Activated naive CD4-positive, alpha-beta T cell treated with Interleukin-2 at 50 U/mL for 16 hours (primary cell): ENCODE data around the gene DUOX1.
"Not testable (repeated sequence)": the region's sequence is repeated elsewhere in the genome, so short reads cannot be mapped to it uniquely, and the experiment has no call there.

Experiments
- DNase-seq: peaks from one replicate; pipeline ENCODE4 v3.0.0-alpha.2; 2020

Gene DUOX1

GRCh38 chr15:45129651-45130129 is at the start of gene DUOX1, which contains the start of gene DUOXA1:
Gene DUOX1 (plus strand): TSS chr15:45129994. CDS start chr15:45131967, 1,973 bp downstream.
Gene DUOXA1 (minus strand): TSS chr15:45129879. CDS start chr15:45123014, 6,865 bp downstream.
- peak; percentile 30 for DNase-seq

DNA sequence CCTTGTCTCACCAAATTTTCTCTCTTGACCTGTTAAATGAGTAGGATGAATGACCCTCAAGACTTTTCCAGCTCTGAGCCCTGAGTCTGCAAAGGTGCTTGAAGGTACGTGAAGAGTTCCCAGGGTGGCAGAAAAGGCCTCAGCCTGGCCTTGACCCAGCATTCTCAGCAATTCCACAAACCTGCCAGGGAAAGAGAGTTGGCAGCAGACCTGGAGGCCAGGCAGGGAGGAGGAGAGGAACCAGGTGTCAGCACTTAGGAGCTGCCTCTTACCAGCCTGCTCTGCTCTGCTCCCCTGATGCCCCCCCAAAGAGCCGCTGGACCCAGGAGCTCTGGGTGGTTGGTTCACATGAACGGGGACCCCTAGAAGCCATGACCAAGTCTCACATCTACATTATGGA is 49.2 kb upstream of the DUOX1 start:
- not testable (repeated sequence) for DNase-seq

DNA sequence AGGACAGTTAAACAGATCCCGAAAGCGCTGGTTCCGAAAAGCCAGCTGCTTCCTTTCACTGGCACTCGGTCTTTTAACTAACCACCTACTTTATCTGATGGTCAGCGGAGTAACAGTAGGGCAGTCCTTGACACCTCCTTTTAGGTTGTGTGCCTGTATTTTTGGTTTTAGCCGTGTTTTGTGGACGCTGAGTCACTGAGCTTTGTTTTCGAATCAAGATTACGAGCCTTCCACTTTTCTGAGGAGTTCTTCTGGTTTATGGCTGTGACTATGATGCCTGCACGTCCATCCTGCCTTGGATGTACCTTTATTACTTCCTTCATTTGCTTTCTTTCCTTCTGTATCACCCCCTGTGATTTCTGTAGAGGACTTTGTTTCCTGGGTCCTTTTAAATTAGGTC is 47.4 kb upstream of the DUOX1 start:
- not testable (repeated sequence) for DNase-seq

DNA sequence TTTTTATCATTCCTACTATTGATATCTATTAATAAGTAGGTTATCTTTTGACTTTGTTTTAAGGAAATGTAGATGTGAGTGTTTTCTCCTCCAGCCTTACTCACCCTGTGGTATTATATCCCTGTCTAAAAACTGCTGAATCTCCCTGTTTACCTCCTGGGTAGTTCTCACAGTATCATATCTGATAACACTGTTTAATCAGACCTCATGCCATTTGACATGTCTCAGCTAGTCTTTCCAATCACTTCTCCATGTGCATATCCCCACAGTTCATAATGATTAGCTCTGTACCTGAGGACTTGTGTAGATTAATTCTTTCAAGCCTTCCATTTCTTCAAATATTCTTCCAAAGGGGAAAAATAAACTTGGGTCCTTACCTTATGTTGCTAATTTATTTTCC is 46.6 kb upstream of the DUOX1 start:
- no peak for DNase-seq

DNA sequence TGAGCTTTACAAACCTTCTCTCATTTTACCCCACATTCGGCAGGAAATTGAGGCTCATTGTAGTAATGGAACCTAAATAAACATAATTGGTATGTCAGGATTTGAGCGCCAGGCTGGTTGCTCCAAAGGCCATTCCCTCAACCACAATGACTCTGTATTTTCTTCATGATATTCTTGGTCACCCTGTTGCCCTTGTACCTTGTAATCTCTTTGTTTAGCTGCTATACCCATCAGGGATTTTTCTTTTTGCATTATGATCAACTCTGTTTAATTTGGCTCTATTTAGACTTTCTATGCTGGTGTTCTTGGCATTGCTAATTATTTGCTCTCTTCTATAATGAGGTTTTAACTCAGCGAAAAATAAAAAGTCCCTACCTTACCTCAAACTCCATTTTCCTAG is 45.6 kb upstream of the DUOX1 start:
- DNase-seq = no peak

- no peak for DNase-seq
Observed at GRCh38 chr15:45087513-45087912, 42.3 kb upstream of the DUOX1 start.

DNA sequence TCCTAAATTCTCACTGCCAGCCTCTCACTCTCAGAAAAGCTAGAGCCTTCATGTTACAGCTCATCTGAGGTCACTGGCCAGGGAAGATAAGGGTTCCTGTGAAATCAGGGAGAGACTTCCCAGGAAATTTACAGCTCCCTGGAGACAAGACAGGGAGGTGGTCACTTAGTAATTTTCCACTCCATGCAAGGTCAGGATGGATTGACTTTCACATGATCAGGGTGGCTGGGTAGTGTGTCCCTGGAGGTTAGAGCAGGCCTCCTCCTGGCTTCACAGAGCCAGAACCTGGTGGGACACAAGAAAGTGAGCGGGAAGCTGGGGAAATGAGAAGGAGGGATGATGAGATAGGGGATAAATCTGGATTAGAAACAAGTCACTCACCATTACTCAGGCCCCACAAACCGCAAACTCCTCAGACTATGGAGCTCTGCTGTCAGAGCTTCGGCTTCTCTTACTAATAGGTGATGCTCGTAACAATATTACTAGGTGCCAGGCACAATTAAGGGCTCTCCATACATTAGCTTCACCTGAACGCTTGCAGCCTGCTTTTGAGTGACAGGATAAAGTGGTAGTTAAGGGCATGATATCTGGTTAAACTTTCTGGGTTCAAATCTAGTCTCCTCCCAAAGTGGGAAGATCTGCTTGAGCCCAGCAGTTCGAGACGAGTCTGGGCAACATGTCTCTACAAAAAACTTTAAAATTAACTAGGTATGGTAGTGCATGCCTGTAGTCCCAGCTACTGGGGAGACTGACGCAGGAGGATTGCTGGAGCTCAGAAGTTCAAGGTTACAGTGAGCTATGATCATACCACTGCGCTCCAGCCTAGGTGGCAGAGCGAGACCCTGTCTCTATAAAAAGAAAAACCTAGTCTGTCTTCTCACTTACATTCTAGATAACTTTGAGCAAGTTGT is 40.7 kb upstream of the DUOX1 start:
- DNase-seq = no peak

DNA sequence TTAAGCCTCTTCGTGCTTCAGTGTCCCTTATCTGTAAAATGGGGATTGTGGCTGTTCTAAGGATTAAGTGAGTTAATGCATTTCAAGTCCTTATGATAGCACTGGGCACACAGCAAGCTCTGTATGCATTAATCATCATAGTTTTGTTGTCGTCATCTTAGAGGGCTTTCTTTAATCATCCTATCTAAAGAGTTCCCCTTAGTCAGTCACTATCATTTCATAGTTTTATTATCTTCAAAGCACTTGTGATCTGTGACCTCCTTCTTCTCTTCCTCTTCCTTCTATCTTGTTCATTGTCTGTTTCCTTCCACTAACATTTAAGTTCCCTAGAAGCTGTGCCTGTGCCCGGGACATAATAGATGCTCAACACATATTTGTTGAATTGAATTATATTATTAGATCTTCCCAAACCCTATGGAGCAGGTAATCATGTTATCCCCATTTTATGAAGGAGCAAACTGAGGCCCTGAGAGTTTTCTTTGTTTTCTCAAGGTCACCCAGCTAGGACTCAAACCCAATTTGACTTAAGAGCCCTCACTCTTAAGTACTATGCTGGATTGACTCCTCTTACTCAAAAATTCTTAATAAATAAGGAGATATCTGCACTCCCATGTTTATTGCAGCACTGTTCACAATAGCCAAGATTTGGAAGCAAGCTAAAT is 40.0 kb upstream of the DUOX1 start:
- no peak for DNase-seq

GRCh38 chr15:45091161-45091560 is 38.6 kb upstream of the DUOX1 start:
- DNase-seq = no peak

DNA sequence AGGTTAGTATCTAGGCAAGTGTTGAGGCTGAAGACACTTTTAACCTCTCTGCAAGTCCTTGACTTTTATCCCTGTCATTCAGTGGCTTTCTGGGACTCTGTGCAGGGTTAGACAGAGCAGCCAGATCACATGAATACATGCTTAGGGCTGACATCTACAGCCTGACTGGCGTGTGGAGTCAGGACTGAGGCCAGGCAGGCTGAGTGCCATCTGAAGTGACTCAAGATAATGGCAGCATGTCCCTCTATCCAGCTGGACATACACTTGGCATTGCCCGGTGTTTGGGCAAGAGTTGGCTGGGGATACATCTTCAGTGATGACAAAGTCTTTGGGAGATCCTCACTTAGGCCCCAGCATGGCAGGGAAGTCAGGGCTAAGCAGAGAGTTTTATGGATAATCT is 38.2 kb upstream of the DUOX1 start:
- DNase-seq = no peak

- DNase-seq = no peak
Observed at GRCh38 chr15:45093013-45093412, 36.8 kb upstream of the DUOX1 start.

DNA sequence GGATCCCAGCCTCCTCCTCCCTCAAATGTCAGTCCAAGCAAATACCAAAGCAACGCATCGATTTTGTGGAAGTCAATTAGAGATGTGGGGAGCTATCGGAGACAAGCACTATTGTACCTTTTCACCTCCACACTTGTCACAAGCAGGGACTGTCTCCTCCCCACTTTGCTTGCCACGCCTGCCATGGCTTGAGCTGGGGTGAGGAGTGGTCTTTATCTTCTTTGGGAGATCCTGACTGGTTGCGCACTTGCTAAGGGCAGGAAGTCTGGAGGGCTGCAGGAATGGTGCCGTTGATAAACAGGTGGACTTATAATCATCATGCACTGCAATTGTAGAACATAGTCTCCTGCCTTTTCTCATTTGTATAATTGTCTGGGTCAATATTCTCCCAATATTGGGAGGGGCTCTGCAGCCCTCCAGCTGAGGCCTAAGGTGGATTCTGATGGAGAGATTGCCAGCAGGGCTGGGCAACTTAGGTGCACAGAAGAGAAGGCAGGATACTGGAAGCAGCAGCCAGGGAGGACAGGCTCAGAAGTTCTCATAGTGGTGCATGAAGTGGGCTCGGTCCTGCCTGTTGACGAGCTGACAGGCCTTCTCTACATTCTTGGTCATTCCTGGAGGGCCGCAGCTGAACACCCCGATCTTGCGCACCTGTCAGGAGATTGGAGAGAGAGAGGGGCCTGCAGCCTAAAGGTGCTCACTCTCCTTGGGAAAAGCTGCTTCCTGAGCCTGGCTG is 36.0 kb upstream of the DUOX1 start:
- no peak for DNase-seq

DNA sequence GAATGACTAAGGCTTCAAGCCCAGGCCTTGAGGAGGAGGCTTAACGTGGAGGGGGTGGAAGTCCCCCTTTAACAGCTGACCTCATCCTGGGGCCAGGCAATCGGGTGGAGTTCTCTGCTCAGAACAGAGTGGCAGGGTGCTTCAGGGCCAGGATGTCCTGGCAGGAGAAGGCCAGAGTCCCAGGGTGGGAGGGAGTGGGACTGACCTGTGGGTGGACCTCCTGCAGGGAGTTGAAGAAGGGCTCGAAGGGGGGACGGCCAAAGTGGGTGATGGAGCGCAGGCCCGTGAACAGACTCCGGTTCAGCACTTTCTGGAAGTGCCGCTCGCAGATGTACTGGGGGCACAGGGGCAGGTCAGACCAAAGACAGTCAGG is 35.5 kb upstream of the DUOX1 start:
- no peak for DNase-seq

- DNase-seq = no peak
Observed at GRCh38 chr15:45095661-45096060, 34.1 kb upstream of the DUOX1 start.

GRCh38 chr15:45097466-45097865 is 32.3 kb upstream of the DUOX1 start:
- DNase-seq = no peak

GRCh38 chr15:45099549-45100165 is 30.1 kb upstream of the DUOX1 start:
- DNase-seq = no peak

- no peak for DNase-seq
Observed at GRCh38 chr15:45100884-45101625, 28.7 kb upstream of the DUOX1 start.

- no peak for DNase-seq
Observed at GRCh38 chr15:45101749-45102148, 28.0 kb upstream of the DUOX1 start.

DNA sequence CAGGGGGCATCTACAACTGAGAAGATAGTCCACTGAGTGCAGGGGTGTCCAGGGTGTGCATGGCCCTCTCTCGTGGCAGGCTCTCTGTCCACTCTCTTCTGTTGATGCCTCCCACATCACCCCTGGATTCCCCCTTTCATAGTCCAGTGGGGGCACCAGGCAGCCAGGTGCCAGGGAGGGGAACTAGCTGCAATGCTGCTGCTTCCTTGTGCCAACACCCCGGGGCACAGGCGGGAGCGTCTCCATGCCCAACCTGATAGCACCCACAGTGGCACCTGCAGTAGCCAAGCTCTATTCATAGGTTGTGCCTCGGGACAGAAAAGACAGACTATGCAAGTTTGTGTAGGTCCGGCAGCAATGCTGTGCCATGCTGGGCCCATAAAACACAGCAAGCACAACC is 27.6 kb upstream of the DUOX1 start:
- no peak for DNase-seq

DNA sequence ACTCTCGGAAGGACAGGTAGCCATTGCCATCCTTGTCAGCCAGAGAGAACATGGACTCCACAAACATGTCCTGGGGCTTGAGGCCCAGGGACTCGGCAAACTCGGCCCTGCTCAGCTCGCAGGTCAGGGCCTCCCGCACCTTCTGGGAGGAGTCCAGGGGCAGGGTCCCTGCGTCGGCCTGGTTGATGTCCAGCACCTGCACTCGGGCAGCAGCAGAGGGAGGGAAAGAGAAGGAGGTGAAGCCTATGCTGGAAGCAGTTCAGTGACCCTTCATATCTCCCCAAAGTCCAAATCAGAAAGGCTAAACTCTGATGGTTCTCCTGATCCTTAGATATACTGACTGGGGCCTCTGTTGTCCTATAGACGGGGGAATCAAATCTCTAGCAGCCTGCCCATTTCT is 25.6 kb upstream of the DUOX1 start:
- not testable (repeated sequence) for DNase-seq

DNA sequence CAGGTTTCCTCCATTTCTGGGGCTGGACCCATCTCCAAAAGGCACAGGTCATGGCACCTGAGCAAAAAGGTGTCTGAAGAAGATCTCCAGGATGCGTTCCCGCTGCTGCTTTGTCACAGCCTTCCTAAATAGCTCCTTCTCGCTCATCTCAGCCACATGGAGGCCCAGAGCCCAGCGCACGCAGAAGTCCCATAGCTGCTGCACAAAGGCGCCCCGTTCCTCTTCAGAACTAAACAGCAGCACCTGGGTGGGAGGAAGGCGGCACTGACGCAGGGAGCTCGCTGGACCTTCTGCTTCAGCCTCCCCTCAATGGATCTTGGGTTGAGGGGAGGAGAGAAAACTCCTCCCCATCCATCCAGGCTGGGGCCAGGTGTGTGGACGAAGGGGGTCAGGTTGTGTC is 24.2 kb upstream of the DUOX1 start:
- DNase-seq = no peak
